Measurements from ENCODE around the gene KRTAP9-7.

KRTAP9-7 gene

DNA sequence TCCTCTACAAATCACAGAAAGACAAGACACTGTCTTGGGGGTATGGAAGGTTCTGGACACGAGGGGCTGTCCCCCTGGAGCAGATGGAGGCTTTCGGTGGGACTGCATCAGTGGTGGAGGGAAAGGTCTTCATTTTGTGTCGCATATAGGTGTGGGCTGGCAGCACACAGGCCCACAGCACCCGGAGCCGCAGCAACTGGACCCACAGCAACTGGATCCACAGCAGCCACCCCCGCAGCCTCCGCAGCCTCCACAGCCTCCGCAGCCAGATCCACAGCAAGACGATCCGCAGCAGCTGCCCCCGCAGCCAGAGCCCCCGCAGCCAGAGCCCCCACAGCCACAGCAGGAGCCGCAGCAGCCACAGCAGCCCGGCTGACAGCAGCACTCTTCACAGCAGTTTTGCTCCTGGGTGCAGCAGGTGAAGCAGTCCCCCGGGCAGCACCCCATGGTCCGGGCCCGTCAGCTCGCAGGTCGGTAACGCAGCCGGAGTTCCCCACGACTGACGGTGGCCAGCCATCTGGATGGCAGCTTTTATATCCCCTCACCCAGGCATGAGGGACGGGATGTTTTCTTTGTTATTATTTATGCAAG is 39.8 kb downstream of the KRTAP9-7 start, which contains the start of gene KRTAP17-1:
Gene KRTAP17-1, minus strand, starts transcription at position 507 of the 591 bp plus-strand sequence. Its CDS starts 60 bp downstream, at position 447.
- no peak for DNase-seq (ENCODE audit: extremely low spot score)
- TF ChIP-seq, protein P1, sequence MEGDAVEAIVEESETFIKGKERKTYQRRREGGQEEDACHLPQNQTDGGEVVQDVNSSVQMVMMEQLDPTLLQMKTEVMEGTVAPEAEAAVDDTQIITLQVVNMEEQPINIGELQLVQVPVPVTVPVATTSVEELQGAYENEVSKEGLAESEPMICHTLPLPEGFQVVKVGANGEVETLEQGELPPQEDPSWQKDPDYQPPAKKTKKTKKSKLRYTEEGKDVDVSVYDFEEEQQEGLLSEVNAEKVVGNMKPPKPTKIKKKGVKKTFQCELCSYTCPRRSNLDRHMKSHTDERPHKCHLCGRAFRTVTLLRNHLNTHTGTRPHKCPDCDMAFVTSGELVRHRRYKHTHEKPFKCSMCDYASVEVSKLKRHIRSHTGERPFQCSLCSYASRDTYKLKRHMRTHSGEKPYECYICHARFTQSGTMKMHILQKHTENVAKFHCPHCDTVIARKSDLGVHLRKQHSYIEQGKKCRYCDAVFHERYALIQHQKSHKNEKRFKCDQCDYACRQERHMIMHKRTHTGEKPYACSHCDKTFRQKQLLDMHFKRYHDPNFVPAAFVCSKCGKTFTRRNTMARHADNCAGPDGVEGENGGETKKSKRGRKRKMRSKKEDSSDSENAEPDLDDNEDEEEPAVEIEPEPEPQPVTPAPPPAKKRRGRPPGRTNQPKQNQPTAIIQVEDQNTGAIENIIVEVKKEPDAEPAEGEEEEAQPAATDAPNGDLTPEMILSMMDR (IDR thresholded peaks at IDR 0.05; ENCODE audit: control extremely low read depth, extremely low read depth, low read depth, missing control alignments): no peak
- POLR2A ChIA-PET: no interaction called here
- CTCF ChIA-PET: interaction anchor here (1.2 kb wide), 1 partner anchor 14 kb away, joined by 4 read pairs; no protein-coding TSS in a partner anchor

DNA sequence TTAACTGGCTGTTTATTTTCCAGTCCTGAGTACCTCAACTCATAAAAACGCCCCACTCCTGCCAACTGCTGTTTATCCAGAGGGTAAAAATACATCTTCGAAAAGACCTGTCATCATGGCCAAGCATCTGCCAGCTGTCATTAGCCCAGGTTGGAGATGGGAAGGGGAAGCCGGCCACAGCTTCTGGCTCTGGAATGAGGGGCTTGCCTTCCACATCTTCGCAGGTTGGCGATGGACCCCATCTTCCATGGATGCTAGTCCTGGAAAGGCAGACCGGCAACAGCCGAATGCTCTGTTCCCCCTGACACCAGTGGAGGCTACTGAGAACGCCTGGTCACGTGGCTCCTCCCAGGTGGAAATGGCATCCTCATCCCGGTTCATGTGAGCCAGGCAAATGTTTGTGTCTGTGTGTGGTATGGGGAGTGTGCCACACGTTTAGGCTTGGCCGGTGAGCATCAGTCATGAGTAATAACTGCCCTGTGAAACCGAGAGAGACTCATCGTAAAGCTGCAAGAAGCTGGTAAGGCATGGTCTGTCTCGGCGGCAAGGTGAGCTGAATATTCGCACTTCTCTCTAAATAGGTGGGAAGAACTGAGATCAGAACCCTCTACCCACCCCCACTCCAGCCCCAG is 40.4 kb downstream of the KRTAP9-7 start:
- no peak for DNase-seq (ENCODE audit: extremely low spot score)

DNA sequence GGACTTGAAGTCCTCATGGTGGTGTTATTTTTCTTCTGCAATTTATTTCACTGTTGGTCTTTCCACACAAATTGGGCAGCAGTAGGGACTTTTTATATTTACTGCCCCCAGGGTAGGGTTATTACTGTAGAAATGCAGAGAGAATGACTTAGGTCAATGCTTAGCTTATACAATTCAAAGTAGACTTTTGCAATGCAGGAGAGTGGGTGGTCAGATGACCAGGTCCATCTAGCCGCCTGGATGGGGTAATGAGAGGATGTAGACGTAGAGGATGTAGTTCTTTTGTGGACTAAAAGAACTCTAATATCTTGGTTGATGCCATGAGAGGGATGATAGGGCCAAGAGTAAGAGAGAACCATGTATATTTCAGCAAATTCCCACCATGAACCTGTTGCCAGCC is 42.7 kb downstream of the KRTAP9-7 start:
- POLR2A ChIA-PET: no interaction called here
- CTCF ChIA-PET: interaction anchor here (1.4 kb wide), 1 partner anchor 13 kb away, joined by 4 read pairs; no protein-coding TSS in a partner anchor
- DNase-seq (ENCODE audit: extremely low spot score): no peak
- TF ChIP-seq, protein P1 (IDR thresholded peaks at IDR 0.05; ENCODE audit: control extremely low read depth, extremely low read depth, low read depth, missing control alignments): no peak

More for the DNA sequence above, 40.4 kb downstream of the KRTAP9-7 start:
- POLR2A ChIA-PET: no interaction called here
- TF ChIP-seq, protein P1 (IDR thresholded peaks at IDR 0.05; ENCODE audit: control extremely low read depth, extremely low read depth, low read depth, missing control alignments): no peak
- CTCF ChIA-PET: no interaction called here

DNA sequence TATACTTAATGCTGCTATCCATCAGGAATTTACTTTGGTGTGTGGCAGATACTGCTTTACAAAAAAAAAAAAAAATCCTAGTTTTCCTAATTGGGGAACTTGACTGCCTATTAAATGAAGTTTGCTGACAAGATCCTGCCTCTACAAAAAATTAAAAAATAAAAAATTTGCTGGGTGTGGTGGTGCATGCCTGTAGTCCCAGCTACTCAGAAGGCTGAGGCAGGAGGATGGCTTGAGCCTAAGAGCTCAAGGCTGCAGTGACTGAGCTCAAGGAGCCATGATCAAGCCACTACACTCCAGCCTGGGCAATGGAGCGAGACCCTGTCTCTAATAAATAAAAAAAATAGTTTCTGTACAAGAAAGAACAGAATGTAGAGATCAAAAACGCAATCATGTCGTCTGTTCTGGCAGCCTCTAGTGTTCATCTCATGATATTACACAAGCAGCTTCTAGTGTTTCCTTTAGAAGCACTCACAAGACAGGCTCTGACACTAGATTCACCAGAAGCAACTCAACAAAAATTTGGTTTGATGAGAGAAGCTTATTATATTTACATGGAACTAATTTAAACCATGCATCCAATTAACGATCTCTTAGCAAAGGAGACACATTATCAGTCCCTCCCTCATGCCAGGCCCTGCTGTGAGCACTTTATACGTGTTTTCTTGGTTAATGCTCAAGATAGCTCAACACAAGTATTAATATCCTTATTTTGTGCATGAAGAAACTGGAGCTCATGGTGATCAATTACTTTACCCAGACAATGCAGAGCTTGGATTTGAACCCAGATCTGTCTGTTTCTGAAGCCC is 46.8 kb downstream of the KRTAP9-7 start:
- ChIA-PET CTCF (interaction anchor here (0.8 to 2.5 kb wide), 13 partner anchors 9 to 707 kb away, joined by 3 to 11 read pairs (median 3); partner anchors contain the start of genes KRTAP16-1 and KRTAP29-1), POLR2A (no interaction called here)
- peak; percentile 43 for DNase-seq (ENCODE audit: extremely low spot score)
- TF ChIP-seq, protein P1 (IDR thresholded peaks at IDR 0.05; ENCODE audit: control extremely low read depth, extremely low read depth, low read depth, missing control alignments): peak; percentile 74

DNA sequence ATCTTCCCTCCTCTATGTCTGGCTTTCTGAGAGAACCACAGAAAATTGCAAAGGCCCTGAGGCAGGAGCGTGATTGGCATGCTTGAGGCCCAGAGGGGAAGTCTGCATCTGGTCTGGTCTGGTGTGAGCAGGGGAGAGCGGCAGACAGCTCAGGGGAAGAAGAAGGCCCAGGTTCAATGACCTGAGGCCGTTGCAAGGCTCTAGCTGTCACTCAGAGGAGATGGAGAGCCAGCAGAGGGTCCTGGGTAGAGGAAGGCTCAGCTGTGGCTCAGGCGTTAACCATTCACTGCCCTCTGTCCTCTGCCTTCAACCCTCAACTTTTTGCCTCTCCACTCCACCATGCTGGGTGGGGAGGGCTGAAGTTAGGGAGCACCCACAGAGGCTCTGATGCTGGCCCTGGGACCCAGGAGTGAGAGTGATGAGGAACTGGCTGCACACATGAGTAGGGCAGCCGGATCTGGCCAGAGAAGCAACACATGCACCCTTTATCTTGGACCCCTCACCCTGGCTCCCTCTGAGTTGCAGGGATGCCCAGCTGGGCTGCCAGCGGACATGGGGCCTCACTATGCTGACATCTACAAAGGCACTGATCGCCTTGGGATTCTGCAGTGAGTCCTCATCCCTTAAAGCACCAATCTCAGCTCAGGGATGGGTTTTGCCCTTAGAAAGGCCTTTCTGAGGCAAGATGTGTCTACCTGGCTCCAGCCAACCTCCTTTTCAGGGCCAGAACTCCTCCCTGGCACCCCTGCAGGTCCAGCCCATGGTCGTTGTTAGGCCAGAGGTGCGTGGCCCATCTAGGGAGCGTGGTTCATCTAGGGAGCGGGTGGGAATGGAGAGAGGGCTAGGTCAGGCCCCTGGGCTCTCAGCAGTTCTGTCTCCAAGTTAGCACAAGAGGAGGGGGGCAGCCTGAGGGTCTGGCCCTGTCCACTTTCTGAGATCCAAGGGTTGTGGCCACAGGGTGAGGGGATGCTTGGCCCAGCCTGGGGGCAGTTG is 47.7 kb downstream of the KRTAP9-7 start:
- no peak for DNase-seq (ENCODE audit: extremely low spot score)
- TF ChIP-seq, protein P1 (IDR thresholded peaks at IDR 0.05; ENCODE audit: control extremely low read depth, extremely low read depth, low read depth, missing control alignments): no peak
- ChIA-PET CTCF (interaction anchor here (0.8 to 2.5 kb wide), 12 partner anchors 9 to 708 kb away, joined by 3 to 11 read pairs (median 3); partner anchors contain the start of genes KRTAP16-1 and KRTAP29-1), POLR2A (no interaction called here)

All from GM10248 (cell line).